NCI-H345 treated with DMSO at 0.1 percent for 48 hours (cell line): ENCODE results near the gene THUMPD3.
A peak's percentile ranks its signal among the peaks of the same experiment; 100 is the strongest.

Experiments used
- DNase-seq: peaks from one replicate; lab custom pipeline; 2025; ENCODE audit not compliant: unreplicated experiment; lab: John Stamatoyannopoulos, UW

The THUMPD3 gene

GRCh38 chr3:9352917-9353752, 9.7 kb upstream of the THUMPD3 start:
- no peak for DNase-seq

GRCh38 chr3:9361691-9362388, 1.0 kb upstream of the THUMPD3 start:
- no peak for DNase-seq

GRCh38 chr3:9369508-9369907, 6.7 kb downstream of the THUMPD3 start:
- no peak for DNase-seq

GRCh38 chr3:9373465-9373864, 10.6 kb downstream of the THUMPD3 start:
- no peak for DNase-seq

GRCh38 chr3:9377981-9378380, 15.1 kb downstream of the THUMPD3 start:
- DNase-seq: no peak

GRCh38 chr3:9379327-9379726, 16.5 kb downstream of the THUMPD3 start:
- no peak for DNase-seq

- DNase-seq: no peak
These were observed 17.2 kb downstream of the THUMPD3 start for GRCh38 chr3:9380014-9380413.

- DNase-seq: no peak
These were observed 21.4 kb downstream of the THUMPD3 start for GRCh38 chr3:9384141-9384828.

- no peak for DNase-seq
These were observed 22.6 kb downstream of the THUMPD3 start for GRCh38 chr3:9385187-9386077.

- no peak for DNase-seq
These were observed 23.2 kb downstream of the THUMPD3 start for GRCh38 chr3:9386078-9386459.

GRCh38 chr3:9386501-9387321, 23.9 kb downstream of the THUMPD3 start:
- DNase-seq: no peak

- no peak for DNase-seq
These were observed 24.4 kb downstream of the THUMPD3 start for GRCh38 chr3:9387322-9387655.

- DNase-seq: no peak
These were observed 25.3 kb downstream of the THUMPD3 start for GRCh38 chr3:9388142-9388541.

GRCh38 chr3:9388562-9389272, 25.9 kb downstream of the THUMPD3 start:
- no peak for DNase-seq

GRCh38 chr3:9390265-9390888, 27.5 kb downstream of the THUMPD3 start:
- DNase-seq: no peak

- no peak for DNase-seq
These were observed 29.2 kb downstream of the THUMPD3 start for GRCh38 chr3:9392041-9392440.

GRCh38 chr3:9395570-9396300, 32.9 kb downstream of the THUMPD3 start:
- DNase-seq: no peak

- peak; percentile 43 for DNase-seq
These were observed 33.4 kb downstream of the THUMPD3 start for GRCh38 chr3:9396301-9396631.
